ENCODE measurements around the gene OPCML.

OPCML gene

GRCh38 chr11:133531971-133532651 lies at the start of gene OPCML:
Gene OPCML, minus strand, starts transcription at chr11:133532501.
- DNase-seq: no peak

- no peak for DNase-seq
Observed at GRCh38 chr11:133581091-133581490, 48.8 kb upstream of the OPCML start.

GRCh38 chr11:133579165-133580031 lies 47.1 kb upstream of the OPCML start:
- DNase-seq: peak; percentile 13

- no peak for DNase-seq
Observed at GRCh38 chr11:133577403-133577802, 45.1 kb upstream of the OPCML start.

- DNase-seq: peak; percentile 53
Observed at GRCh38 chr11:133576351-133576750, 44.0 kb upstream of the OPCML start.

GRCh38 chr11:133573081-133573480 lies 40.8 kb upstream of the OPCML start:
- DNase-seq: no peak

- DNase-seq: no peak
Observed at GRCh38 chr11:133570376-133570775, 38.1 kb upstream of the OPCML start.

- no peak for DNase-seq
Observed at GRCh38 chr11:133563505-133564025, 31.3 kb upstream of the OPCML start.

GRCh38 chr11:133560472-133560855 lies 28.2 kb upstream of the OPCML start:
- DNase-seq: no peak

- DNase-seq: no peak
Observed at GRCh38 chr11:133559833-133560471, 27.7 kb upstream of the OPCML start.

GRCh38 chr11:133559382-133559781 lies 27.1 kb upstream of the OPCML start:
- no peak for DNase-seq

GRCh38 chr11:133555034-133555433 lies 22.7 kb upstream of the OPCML start:
- DNase-seq: no peak

GRCh38 chr11:133553885-133554740 lies 21.8 kb upstream of the OPCML start:
- DNase-seq: no peak

GRCh38 chr11:133552938-133553337 lies 20.6 kb upstream of the OPCML start:
- DNase-seq: no peak

GRCh38 chr11:133551064-133551463 lies 18.8 kb upstream of the OPCML start:
- no peak for DNase-seq

GRCh38 chr11:133549826-133550225 lies 17.5 kb upstream of the OPCML start:
- DNase-seq: no peak

GRCh38 chr11:133548641-133549040 lies 16.3 kb upstream of the OPCML start:
- no peak for DNase-seq

GRCh38 chr11:133547808-133548494 lies 15.7 kb upstream of the OPCML start:
- no peak for DNase-seq

GRCh38 chr11:133545199-133545803 lies 13.0 kb upstream of the OPCML start:
- no peak for DNase-seq

- no peak for DNase-seq
Observed at GRCh38 chr11:133541720-133542095, 9.4 kb upstream of the OPCML start.

GRCh38 chr11:133541021-133541719 lies 8.9 kb upstream of the OPCML start:
- DNase-seq: no peak

Measured in NCI-H82 (cell line).